ENCODE results near the gene PACSIN2.

Gene PACSIN2

DNA sequence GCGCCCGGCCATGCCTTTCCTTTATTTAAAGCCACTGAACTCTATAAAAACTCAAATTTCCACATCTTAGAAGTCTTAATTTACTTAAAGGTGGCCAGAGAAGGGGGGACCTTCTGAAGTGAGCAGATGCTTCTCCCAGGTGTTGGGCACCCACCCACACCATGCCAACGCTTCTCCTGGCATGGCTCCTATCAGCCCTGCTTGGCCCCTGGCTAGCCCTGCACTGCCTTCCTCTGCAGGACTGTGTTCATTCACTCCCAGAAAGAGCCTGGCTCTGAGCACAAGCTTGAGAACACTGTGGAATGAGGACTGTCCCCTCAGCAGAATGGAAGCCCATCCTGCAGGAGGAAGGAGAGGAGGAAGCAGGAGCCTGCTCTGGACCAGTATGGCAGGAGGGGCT, 123.3 kb downstream of the PACSIN2 start:
- TF ChIP-seq, protein P1, sequence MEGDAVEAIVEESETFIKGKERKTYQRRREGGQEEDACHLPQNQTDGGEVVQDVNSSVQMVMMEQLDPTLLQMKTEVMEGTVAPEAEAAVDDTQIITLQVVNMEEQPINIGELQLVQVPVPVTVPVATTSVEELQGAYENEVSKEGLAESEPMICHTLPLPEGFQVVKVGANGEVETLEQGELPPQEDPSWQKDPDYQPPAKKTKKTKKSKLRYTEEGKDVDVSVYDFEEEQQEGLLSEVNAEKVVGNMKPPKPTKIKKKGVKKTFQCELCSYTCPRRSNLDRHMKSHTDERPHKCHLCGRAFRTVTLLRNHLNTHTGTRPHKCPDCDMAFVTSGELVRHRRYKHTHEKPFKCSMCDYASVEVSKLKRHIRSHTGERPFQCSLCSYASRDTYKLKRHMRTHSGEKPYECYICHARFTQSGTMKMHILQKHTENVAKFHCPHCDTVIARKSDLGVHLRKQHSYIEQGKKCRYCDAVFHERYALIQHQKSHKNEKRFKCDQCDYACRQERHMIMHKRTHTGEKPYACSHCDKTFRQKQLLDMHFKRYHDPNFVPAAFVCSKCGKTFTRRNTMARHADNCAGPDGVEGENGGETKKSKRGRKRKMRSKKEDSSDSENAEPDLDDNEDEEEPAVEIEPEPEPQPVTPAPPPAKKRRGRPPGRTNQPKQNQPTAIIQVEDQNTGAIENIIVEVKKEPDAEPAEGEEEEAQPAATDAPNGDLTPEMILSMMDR (IDR thresholded peaks at IDR 0.05; ENCODE audit: control extremely low read depth, extremely low read depth, low read depth, missing control alignments) = no peak
- CTCF ChIA-PET = interaction anchor here (1.2 to 9.8 kb wide), 4 partner anchors 8 to 58 kb away, joined by 3 to 84 read pairs (median 26); no protein-coding TSS in a partner anchor
- DNase-seq (ENCODE audit: extremely low spot score) = no peak
- POLR2A ChIA-PET = no interaction called here

DNA sequence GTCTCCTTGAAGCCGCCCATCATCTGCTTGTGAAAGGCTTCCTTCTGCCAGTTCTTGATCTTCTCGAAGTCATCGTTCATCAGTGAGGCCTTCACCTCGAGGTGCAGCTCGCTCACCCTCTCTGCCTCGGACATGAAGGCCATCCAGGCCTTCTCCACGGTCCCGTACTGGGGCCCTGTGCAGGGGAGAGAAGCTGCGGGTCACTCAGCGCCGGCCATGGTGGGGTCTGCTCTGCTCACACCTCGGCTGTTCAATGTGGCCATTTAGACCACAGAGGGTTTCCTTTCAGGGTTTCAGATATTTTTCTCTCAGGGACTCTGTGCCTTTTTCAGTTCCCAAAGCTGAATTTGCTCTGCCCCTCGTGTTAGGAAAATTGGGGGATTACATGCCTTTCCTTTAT, 123.9 kb downstream of the PACSIN2 start:
- ChIA-PET POLR2A (interaction anchor here (1.0 kb wide), 1 partner anchor 124 kb away, joined by 3 read pairs; the partner anchor contains the start of gene PACSIN2), CTCF (interaction anchor here (1.4 to 9.8 kb wide), 3 partner anchors 15 to 31 kb away, joined by 4 to 84 read pairs (median 46); no protein-coding TSS in a partner anchor)
- TF ChIP-seq, protein P1 (IDR thresholded peaks at IDR 0.05; ENCODE audit: control extremely low read depth, extremely low read depth, low read depth, missing control alignments) = no peak
- no peak for DNase-seq (ENCODE audit: extremely low spot score)

DNA sequence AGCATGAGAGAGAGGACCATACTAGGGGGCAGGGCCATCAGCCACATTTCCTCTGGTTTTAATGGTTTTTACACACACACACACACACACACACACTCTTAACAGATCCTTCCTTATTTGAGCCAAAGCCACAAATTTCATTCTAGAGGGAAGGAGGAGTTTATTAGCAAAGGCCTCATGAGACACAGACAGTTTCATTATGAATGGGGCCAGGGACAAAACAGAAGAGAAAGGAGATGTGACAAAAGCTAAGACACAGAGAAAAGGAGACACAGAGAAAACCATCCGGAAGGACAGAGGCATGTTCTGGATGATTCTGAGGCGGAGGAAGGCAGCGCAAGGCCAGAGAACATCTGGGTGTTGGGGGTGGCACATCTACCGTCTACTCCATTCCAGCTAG, 125.6 kb downstream of the PACSIN2 start:
- ChIA-PET POLR2A (interaction anchor here (0.6 to 1.0 kb wide), 3 partner anchors 58 to 994 kb away, joined by 3 to 4 read pairs (median 4); no protein-coding TSS in a partner anchor), CTCF (interaction anchor here (1.1 to 9.8 kb wide), 5 partner anchors 16 to 144 kb away, joined by 3 to 84 read pairs (median 8); no protein-coding TSS in a partner anchor)
- peak; percentile 86 for DNase-seq (ENCODE audit: extremely low spot score)
- TF ChIP-seq, protein P1 (IDR thresholded peaks at IDR 0.05; ENCODE audit: control extremely low read depth, extremely low read depth, low read depth, missing control alignments) = no peak

DNA sequence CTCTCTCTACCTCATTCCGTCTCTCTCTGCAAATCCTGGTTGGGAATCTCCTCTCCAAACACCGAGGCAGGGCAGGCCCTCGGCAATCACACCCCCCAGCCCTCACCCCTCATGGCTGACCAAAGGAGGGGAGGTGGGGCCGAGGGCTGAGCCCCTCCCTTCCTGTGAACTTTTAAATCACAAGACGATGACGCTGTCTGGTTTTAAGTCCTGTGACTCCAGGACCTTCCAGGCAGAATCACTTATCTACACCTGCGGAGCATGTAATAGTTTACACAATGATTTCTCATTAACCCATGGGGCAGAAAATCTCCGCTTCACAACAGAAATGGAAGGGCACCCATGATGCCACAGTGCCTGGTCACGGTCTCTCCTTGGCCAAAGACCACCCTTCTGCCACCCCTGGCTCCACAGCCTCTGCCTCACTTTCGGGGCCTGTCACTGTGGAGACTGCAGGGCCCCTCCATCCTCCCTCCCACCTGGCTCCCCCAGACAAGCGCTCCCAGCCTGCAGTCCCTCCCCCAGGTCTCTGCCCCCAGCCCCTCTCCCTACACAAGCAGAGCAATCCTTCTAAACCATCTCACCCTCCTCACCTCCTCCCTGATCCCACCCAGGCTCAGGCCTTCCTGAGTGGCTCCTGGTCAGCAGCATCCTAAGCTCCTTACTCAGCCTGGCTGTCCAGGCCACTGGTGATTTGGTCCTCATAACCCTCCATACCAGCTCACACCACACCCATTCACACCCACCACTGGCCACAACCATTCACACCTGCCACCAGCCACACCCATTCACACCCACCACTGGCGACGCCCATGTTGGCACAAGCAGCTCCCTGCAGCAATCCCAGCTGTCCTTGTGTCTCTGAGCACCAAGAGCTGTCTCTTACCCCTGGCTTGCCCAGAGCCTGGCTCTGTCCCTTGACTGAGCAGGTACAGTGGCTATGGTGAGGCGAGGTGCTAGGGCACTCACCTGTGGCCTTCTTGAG, 127.1 kb downstream of the PACSIN2 start:
- no peak for DNase-seq (ENCODE audit: extremely low spot score)
- ChIA-PET CTCF (interaction anchor here (1.9 kb wide), 1 partner anchor 20 kb away, joined by 6 read pairs; no protein-coding TSS in a partner anchor), POLR2A (no interaction called here)
- TF ChIP-seq, protein P1 (IDR thresholded peaks at IDR 0.05; ENCODE audit: control extremely low read depth, extremely low read depth, low read depth, missing control alignments) = no peak

DNA sequence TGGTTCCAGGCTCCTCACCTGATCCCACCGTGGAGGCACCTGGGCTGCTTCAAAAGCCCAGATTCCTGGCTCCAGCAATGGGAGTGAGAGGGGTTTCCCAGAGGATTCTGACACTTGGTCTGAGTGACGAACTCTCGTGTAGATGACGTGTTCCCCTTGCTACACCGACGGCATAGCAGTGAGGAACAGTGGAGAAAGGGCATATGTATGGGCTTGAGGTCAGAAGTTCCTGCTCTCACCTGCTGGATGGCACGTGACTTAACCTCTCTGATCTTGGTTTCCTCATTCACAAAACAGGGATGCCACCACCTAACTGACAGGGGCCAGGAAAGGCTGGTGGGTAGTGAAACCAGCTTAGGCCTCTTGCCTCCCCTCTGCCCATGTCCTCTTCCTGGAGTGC, 127.8 kb downstream of the PACSIN2 start:
- POLR2A ChIA-PET = no interaction called here
- CTCF ChIA-PET = interaction anchor here (1.9 kb wide), 1 partner anchor 19 kb away, joined by 6 read pairs; no protein-coding TSS in a partner anchor
- no peak for DNase-seq (ENCODE audit: extremely low spot score)
- TF ChIP-seq, protein P1 (IDR thresholded peaks at IDR 0.05; ENCODE audit: control extremely low read depth, extremely low read depth, low read depth, missing control alignments) = no peak

DNA sequence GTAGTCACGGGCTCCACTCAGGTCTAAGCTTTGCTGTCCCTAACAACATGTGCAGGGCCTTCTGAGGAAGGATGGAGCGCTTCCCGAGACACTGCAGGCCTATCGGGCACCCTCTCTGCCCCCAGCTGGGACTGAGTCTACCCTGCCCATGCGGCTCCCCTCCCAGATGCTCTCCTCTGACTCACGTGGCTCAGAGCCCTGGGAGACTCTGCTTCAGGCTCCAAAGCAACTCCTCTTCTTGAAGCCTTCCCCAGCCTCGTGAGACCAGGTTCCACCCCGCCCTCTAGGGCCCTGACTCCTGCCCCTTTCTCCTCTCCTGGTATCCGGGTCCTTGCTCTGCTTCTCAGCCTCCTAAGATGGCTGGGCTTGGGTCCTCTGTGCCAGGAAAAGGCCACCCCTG, 129.5 kb downstream of the PACSIN2 start:
- ChIA-PET CTCF (interaction anchor here (1.0 to 6.7 kb wide), 2 partner anchors 16 to 25 kb away, joined by 3 to 49 read pairs; no protein-coding TSS in a partner anchor), POLR2A (no interaction called here)
- DNase-seq (ENCODE audit: extremely low spot score) = no peak
- TF ChIP-seq, protein P1 (IDR thresholded peaks at IDR 0.05; ENCODE audit: control extremely low read depth, extremely low read depth, low read depth, missing control alignments) = no peak

Measured in GM10248 (cell line).